ENCODE data around the gene HMMR. TPM values are rescaled to one million over a fixed set of nuclear protein-coding genes. Genes with fewer than 3 reads are reported as not detected.
A peak's percentile ranks its signal among the peaks of the same experiment; 100 is the strongest.

Gene HMMR
- total RNA-seq, 1 donor from 2014 or later: 225 TPM

DNA sequence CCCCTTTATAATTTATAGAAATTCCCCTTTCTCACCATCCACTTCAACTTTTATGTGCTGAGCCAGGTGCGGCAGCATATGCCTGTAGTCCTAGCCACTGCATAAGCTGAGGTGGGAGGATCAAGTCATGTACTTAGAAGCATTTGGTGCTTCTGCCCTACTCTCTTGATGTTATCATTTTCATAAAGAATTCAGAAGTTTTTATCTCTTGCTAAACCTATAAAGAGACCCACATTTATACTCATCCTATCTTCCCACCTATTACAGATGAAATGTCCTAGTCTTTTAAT is 18.5 kb downstream of the HMMR start:
- Histone ChIP-seq H2AFZ (replicated peaks) (no peak overlapping the region), H3K9ac (no peak overlapping the region), H3K4me2 (no peak overlapping the region), H3K4me1 (no peaks in the 10 kb centered on the region), H4K20me1 (ENCODE audit: low read depth) (no peaks in the 10 kb centered on the region), H3K9me3 (ENCODE audit: low read depth) (no peaks in the 10 kb centered on the region), H3K27me3 (no peaks in the 10 kb centered on the region), H3K79me2 (ENCODE audit: low read depth) (no peaks in the 10 kb centered on the region), H3K27ac (no peak overlapping the region), H3K36me3 (peaks cover 44% of the 10 kb centered on the region), H3F3A (ENCODE audit: low read depth) (peaks cover 3% of the 10 kb centered on the region), H3K4me3 (no peak overlapping the region)
- no peak for DNase-seq (ENCODE audit: low spot score)
- Mint-ChIP-seq H3K4me1 (no peaks in the 10 kb centered on the region), H3K27me3 (ENCODE audit: insufficient read depth, low read depth) (no peaks in the 10 kb centered on the region), H3K4me3 (no peak overlapping the region), H3K27ac (no peak overlapping the region), H3K9me3 (no peaks in the 10 kb centered on the region), H3K36me3 (peaks cover 33% of the 10 kb centered on the region)
- TF ChIP-seq EZH2phosphoT487 (IDR thresholded peaks at IDR 0.05) (no peak), EZH2 (IDR thresholded peaks at IDR 0.05) (no peak)
- TF ChIP-seq, protein P1, sequence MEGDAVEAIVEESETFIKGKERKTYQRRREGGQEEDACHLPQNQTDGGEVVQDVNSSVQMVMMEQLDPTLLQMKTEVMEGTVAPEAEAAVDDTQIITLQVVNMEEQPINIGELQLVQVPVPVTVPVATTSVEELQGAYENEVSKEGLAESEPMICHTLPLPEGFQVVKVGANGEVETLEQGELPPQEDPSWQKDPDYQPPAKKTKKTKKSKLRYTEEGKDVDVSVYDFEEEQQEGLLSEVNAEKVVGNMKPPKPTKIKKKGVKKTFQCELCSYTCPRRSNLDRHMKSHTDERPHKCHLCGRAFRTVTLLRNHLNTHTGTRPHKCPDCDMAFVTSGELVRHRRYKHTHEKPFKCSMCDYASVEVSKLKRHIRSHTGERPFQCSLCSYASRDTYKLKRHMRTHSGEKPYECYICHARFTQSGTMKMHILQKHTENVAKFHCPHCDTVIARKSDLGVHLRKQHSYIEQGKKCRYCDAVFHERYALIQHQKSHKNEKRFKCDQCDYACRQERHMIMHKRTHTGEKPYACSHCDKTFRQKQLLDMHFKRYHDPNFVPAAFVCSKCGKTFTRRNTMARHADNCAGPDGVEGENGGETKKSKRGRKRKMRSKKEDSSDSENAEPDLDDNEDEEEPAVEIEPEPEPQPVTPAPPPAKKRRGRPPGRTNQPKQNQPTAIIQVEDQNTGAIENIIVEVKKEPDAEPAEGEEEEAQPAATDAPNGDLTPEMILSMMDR (IDR thresholded peaks at IDR 0.05): no peak

DNA sequence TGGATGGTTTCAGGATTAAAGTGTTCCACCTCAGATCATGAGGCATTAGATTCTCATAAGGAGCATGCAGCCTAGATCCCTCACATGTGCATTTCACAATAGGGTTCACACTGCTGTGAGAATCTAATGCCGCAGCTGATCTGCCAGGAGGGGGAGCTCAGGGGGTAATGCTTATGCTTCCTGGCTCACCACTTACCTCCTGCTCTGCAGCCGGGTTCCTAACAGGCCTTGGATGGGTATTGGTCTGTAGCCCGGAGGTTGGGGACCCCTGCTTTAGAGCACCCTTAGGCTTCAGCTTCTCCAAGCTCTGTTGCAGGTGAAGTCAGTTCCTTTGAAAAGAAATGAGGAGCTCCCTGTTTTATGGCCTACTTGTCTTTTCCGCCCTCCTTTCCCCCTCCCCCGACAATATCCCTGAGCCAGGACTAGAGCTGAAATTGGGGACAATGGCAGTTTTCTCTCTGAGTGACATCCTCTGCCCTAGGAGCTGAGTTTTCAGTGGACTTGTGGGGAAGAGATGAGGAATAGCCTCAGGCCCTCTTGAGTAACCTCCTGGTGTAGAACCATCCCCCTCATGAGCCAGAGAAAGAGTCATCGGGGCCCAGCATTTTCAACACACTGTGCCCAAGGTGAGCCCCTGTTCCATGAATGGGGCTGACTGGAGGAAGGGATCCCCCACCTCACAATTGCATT is 28.8 kb downstream of the HMMR start:
- no peak for TF ChIP-seq EZH2 (IDR thresholded peaks at IDR 0.05)
- TF ChIP-seq, protein P1 (IDR thresholded peaks at IDR 0.05): peak; percentile 27
- no peak for DNase-seq (ENCODE audit: low spot score)
- Histone ChIP-seq H3K27ac (peak overlapping the region; percentile 25), H2AFZ (replicated peaks) (no peak overlapping the region), H3K4me1 (no peaks in the 10 kb centered on the region), H3F3A (ENCODE audit: low read depth) (no peaks in the 10 kb centered on the region), H3K36me3 (peaks cover 30% of the 10 kb centered on the region), H4K20me1 (ENCODE audit: low read depth) (no peaks in the 10 kb centered on the region), H3K9ac (no peak overlapping the region), H3K4me2 (no peak overlapping the region), H3K79me2 (ENCODE audit: low read depth) (peaks cover 3% of the 10 kb centered on the region), H3K27me3 (no peaks in the 10 kb centered on the region), H3K9me3 (ENCODE audit: low read depth) (no peaks in the 10 kb centered on the region), H3K4me3 (no peak overlapping the region)
- Mint-ChIP-seq H3K4me3 (no peak overlapping the region), H3K9me3 (no peaks in the 10 kb centered on the region), H3K36me3 (peaks cover 36% of the 10 kb centered on the region), H3K27me3 (ENCODE audit: insufficient read depth, low read depth) (no peaks in the 10 kb centered on the region), H3K4me1 (no peaks in the 10 kb centered on the region), H3K27ac (no peak overlapping the region)

DNA sequence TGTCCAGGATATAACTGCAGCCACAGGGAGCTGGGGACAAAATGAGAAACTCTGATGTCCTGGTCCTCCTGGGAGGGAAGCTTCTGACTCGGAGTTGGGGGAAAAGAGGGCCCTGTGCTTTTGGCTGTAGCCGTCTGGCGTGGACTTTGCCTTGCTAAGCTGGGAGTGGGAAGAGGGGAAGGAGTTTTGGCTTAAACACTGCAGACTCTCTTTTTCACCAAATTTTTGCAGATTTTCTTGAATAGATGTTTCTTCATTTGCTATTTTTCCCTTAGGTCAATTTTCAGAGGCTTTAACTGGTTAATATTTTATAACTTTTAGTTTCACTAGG is 29.3 kb downstream of the HMMR start:
- Histone ChIP-seq H3K27ac (peak overlapping the region; percentile 25), H3K27me3 (no peaks in the 10 kb centered on the region), H3K4me2 (no peak overlapping the region), H3K36me3 (peaks cover 25% of the 10 kb centered on the region), H3K9me3 (ENCODE audit: low read depth) (no peaks in the 10 kb centered on the region), H2AFZ (replicated peaks) (no peak overlapping the region), H3K9ac (no peak overlapping the region), H3F3A (ENCODE audit: low read depth) (no peaks in the 10 kb centered on the region), H4K20me1 (ENCODE audit: low read depth) (no peaks in the 10 kb centered on the region), H3K4me3 (no peak overlapping the region), H3K4me1 (no peaks in the 10 kb centered on the region), H3K79me2 (ENCODE audit: low read depth) (peaks cover 3% of the 10 kb centered on the region)
- Mint-ChIP-seq H3K9me3 (no peaks in the 10 kb centered on the region), H3K36me3 (peaks cover 34% of the 10 kb centered on the region), H3K4me1 (no peaks in the 10 kb centered on the region), H3K27me3 (ENCODE audit: insufficient read depth, low read depth) (no peaks in the 10 kb centered on the region), H3K27ac (no peak overlapping the region), H3K4me3 (no peak overlapping the region)
- no peak for DNase-seq (ENCODE audit: low spot score)
- TF ChIP-seq EZH2 (IDR thresholded peaks at IDR 0.05) (no peak), EZH2phosphoT487 (IDR thresholded peaks at IDR 0.05) (no peak)
- TF ChIP-seq, protein P1 (IDR thresholded peaks at IDR 0.05): no peak

Measured in neural progenitor cell (in vitro differentiated cells).